GM19438 (cell line): ENCODE data around the gene EXOSC1.
"Not testable (repeated sequence)": the region's sequence is repeated elsewhere in the genome, so short reads cannot be mapped to it uniquely, and the experiment has no call there.

Source experiments
- ATAC-seq: cut with Tn5 transposase; IDR thresholded peaks from one replicate; pipeline ENCODE4 v1.9.1; 2021; ENCODE audit warnings: low read depth; ENCODE audit not compliant: unreplicated experiment

Gene EXOSC1, protein sequence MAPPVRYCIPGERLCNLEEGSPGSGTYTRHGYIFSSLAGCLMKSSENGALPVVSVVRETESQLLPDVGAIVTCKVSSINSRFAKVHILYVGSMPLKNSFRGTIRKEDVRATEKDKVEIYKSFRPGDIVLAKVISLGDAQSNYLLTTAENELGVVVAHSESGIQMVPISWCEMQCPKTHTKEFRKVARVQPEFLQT

DNA sequence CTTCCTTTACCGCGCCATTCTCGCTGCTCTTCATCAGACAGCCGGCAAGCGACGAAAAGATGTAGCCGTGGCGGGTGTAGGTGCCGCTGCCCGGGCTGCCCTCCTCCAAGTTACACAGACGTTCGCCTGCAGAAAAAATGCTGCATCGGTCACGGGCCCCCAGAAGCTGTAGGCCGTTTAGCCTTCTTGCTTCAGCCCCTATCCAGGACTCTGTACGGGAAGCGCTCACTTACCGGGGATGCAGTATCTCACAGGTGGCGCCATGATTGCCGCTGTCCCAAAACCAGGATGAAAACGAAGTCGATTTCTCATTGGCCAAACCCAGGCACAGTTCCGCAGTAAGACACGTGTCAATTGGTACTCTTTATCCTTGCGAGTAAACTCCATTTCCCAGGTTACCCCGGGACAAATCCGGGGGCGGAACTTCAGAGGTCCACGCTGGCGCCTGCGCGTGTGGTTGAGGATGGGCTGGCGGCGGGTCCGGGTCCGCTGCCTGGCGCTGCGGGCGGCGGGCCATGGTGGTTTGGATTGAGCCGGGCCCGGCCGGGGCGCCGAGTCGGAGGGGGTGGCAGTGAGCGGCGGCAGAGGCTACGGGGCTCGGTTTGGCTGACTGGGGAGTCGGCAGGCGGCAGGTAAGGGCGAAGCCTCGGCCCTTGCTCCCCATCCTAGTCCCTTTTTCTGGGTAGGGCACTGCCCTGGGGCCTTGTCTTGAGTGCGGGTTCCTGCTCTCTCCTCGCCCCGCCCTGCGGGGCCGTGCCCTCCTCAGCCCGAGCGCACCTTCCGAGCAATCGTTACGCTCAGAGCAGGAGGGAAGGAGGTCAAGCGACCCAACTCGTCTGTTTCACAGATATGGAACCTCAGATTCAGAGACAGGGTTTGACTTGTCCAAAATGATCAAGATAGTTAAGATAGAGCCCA is at the start of gene EXOSC1, which contains the start of gene ZDHHC16:
TSS of gene EXOSC1 (minus strand) at position 285 of the 918 bp plus-strand sequence. CDS start at position 264, 21 bp downstream.
TSS of gene ZDHHC16 (plus strand) at position 454 of the 918 bp plus-strand sequence. CDS start 5,501 bp downstream, outside the sequence.
- peak; percentile 95 for ATAC-seq

DNA sequence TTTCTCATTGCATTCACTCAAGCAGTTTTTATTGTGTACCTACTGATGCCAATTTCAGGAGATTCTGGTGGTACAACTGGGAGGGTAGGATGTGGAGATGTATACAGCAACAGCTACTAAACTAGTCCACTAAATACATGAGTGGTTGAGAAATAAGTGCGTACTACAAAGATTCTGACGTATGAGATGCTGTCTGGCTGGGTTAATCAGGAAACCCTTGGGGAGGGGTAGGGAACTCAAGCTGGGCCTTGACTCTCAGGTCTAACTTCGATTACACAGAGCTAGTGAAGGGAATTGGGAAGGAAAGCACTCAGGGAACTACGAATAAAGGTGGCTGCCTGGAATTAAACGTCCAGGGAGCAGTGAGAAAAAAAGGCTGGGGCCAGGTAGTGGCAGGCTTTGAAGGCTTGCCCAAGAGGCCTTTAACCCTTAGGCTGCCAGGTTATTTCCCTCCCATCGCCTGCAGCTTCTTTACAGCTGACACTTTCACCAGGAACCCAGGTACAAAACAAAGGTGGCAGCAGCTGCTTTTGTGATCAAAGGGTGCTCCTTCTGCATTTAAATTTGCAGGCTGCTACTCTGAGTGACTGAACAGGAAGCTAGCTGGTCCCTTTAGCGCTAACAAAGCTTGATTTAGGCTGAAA is 49.2 kb upstream of the EXOSC1 start:
- no peak for ATAC-seq

DNA sequence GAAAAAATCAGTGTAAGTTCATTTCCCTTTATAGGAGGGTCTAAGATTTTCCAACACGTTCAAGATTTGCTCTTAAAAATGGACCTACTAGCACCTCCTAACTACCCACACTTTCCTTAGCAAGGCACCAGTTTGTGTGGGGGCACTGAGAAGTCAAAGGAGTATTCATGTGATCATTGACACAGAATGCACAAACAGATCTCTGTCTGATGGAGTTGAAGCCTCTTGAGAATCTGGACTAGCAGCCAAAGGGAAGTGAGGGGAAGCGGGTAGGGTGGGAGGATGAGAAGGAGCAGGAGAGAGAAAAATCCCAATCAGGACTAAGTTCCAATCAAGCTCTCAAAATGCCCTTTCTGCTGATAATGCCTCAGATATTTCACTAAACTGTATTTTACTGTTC is 48.3 kb upstream of the EXOSC1 start:
- no peak for ATAC-seq

DNA sequence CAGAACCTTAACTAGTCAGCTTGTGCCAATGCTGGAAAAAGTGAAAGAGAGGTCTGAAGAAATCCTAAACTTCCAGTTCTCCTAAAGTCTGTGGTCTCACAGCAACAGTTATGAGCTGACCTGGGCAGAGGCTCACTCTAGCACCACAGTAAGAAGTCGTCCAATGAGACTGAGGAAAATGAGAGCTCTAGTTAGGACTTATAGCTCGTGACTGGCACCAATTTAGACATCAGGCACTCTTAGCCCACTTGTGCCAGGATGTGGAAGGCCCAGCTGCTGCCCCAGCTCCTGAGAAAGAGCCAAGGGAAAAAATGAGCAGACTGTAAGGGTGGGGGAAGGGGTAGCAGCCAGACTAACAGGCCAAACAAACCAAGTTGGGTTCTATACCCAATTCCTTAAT is 44.8 kb upstream of the EXOSC1 start:
- ATAC-seq = no peak

DNA sequence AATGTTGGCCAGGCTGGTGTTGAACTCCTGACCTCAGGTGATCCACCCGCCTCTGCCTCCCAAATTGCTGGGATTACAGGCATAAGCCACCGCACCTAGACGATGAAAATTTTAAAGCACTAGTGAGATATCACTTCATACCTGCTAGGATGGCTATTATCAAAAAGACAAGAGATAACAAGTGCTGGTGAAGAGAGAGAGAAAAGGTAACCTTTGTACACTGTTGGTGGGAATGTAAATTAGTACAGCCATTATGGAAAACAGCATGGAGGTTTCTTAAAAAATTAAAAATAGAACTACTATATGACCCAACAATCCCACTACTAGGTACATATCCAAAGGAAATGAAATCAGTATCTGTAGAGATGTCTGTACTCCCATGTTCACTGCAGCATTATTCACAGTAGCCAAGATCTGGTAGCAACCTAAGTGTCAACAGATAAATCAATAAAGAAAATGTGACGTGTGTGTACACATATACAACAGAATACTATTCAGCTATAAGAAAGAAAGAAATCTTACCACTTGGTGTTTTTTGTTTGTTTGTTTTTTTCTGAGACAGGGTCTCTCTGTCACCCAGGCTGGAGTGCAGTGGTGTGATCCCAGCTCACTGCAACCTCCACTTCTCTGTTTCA is 40.0 kb upstream of the EXOSC1 start:
- no peak for ATAC-seq

DNA sequence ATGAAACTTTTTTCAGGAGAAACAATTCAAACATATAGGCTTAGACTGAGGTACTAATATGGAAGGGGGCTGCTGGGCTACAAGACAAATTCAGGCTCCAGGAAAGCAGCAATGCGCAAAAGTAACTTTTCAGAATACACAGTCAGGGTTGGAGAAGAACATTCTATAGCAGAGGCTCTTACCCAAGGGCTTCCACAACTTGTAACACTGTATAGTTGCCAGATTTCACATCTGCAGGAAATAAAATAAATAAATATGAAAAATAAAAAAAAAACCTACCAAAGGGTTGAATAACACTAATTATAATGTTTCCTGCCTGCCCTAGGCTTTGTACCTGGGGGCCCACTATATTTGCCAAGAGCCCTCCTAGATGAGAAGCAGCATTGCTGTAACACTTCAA is 38.1 kb upstream of the EXOSC1 start:
- no peak for ATAC-seq

DNA sequence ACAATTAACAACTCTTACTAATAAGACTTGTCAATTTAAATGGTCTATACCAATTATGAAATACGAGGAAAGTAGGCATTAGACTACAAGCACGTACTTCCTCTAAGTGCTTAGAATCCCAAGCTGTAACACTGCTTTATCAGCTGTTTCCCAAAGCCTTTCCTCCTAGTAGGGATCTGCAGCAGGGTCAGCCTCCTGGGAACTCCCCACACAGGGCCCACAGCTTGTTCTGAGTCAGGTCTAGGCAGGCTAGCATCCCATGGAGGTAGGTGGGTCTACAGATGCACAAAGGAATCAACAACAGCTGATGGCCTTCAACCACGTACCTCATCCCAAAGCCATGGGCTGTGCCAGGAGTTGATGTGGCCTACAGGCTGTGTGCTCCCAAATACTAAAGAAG is 37.7 kb upstream of the EXOSC1 start:
- no peak for ATAC-seq

DNA sequence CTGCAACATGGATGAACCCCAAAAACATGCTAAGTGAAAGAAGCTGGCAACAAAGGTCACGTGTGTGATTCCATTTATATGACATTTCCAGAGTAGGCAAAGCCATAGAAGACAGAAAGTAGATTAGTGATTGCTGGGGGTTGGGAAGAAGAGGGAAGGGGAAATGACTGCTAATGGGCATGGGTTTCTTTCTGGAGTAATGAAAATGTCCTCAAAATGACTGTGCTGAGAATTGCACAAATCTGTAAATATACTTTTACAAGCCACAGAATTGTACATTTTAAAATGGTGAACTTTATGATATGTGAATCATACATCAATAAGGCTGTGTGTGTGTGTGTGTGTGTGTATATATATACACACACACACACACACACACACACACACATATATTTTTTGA is 36.6 kb upstream of the EXOSC1 start:
- ATAC-seq = no peak

DNA sequence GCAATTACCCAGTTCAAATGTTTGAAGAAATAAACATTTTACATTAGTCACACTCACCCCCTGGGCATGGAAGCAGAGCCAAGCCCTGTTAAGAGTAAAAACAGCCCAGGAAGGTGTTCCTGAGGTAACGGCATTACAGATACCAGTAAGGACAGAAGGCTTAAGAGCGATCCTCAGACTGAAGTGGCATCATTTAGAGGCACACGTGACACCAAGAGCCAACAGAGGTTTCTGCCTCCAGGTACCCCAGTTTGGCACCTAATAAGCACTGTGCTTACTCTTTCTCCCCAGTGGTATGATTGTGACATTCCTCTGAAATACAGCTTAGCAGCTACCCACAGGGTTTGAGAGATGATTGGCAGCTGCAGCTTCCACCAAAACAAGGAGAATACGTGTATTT is 35.3 kb upstream of the EXOSC1 start:
- ATAC-seq = no peak

DNA sequence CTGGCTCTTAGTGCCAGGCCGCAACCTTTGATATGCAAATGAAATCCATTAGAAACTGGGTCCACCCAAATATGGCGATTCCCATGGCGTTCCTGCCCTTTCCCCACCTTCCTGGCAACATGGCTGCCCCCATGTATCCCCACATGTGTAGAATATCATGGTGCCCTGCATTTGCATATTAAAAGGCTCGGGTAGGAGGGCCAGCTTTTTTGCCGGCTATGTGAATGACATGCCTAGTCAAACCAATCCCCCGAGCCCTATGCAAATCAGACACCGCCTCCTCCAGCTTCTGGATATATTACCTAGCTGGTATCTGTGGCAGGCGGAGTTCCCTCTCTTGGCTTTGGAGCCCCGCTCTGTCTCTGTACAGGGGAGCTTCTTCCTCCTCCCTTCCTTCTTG is 34.1 kb upstream of the EXOSC1 start:
- no peak for ATAC-seq

DNA sequence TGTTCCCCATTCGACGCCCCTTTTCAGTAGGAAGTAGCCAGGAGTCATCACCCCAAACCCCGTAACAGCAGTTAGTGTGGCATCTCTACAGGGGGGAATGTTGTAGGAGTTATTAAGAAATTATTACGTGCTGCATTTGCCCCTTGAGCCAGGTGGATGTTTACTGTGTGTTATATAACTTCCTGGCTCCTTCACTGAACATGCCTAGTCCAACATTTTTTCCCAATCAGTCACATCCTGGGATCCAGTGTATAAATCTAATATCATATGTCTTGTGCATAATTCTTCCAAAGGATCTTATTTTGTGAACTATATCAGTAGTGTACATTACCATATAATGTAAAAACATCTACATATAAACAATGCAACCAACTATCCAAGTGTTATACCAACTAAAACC is 33.6 kb upstream of the EXOSC1 start:
- not testable (repeated sequence) for ATAC-seq

DNA sequence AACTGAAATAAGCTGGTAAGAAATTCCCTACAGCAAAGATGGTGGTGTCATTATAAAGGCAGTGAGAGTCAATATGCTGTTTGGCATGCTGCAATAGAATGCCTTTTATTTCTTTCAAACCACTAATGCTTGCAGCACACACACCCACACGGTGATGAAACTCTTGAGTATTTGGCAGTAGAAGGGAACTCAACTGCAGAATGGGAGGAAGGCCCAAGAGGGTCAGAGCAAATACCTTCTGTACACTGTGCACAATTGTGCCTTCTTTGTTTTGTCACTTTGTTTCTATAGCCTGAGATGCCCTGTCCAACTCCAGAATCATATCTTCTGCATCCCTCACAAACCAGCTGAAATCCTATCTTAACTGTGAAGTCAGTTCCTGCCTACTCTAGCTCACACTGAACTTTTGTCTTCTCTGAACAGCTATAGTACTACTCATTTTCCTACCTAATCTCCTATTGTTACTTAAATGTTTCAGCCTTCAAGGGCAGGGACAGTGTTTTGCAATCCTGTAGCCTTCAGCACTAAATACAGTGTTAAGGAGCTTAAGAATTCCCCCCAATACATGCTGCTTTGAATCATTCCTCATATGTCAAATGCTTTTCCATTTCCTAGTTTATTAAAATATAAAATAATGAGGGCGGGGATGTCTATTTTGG is 30.3 kb upstream of the EXOSC1 start:
- no peak for ATAC-seq

DNA sequence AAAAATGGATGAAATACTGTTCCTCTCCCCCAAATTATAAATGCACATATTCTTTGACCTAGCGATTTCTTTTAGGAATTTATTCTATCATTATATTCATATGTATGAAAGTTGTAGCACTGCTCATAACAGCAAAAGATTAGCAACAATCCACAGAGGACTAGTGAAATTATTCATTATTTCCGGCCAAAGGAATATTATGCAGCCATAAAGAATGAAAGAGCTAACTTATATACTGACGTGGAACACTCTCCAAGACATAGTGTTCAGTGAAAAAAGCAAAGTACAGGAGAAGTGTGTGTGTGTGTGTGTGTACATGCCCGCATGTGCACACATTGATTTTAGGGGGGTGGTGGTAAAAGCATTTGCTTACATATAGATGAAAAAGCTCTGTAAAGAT is 29.1 kb upstream of the EXOSC1 start:
- ATAC-seq = no peak

DNA sequence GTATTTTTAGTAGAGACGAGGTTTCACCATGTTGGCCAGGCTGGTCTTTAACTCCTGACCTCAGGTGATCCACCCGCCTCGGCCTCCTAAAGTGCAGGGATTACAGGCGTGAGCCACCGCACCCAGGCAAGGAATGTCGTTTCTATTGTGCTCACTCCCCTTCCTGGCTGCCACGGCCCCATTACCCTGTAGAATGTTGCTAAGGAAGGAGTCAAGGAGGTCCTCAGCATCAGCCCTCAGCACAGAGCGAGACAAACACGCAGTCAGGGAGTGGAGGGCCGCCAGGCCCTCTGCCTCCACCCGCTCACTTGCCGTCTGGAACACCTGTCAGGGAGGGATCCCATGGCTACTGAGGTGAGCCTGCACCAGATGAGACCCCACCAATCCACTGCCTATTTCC is 23.0 kb upstream of the EXOSC1 start:
- not testable (repeated sequence) for ATAC-seq

DNA sequence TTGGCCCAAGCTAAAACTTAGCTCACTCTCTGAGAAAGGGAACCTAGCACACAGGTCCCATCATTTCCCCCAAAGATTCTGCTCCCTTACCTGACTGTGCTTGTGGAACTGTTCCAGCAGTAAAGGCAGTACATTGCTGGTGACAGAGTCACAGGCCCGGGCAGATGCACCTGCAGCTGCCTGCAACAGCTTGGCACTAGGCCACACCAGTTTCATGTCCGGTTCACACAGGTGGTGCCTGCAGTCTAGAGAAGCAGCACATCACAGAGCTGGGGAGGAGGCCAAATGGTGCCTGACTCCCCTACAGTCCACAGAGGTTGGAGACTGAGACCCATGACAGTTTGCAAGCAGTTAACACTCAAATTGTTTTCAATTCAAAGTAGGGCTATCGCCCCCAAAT is 22.4 kb upstream of the EXOSC1 start:
- no peak for ATAC-seq

DNA sequence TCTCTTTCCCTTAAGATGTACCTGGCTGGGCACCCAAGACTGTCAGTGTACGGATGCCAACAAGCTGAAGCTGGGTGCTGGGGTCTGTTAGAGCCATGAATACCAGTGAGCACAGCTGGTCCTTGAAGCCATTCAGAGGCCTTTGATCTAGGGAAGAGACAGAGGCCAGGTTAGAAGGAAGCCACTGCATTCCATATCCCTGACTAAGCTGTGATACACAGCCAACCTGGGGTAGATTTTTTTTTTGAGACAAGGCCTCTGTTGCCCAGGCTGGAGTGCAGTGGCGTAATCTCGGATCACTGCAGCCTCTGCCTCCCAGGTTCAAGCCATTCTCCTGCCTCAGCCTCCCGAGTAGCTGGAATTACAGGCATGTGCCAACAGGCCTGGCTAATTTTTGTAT is 20.9 kb upstream of the EXOSC1 start:
- ATAC-seq = no peak

DNA sequence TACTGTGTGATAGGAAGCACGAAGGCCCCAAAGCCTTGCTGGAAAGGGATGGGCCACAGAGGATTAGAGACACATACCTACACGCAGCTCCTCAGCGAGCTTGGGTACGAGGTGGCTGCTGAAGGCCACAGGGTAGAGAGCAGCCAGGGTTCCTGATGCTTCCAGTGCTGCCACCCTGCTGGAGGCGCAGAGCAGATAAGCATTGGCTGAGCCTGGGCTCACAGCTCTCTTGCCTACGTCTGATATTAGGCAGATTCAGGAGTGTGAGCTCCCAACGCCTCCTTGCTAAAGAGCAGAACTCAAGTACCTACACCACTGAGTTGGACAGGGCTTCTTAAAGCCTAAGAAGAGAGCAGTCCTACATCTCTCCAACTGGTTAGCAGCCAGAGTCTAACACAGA is 20.2 kb upstream of the EXOSC1 start:
- ATAC-seq = no peak

DNA sequence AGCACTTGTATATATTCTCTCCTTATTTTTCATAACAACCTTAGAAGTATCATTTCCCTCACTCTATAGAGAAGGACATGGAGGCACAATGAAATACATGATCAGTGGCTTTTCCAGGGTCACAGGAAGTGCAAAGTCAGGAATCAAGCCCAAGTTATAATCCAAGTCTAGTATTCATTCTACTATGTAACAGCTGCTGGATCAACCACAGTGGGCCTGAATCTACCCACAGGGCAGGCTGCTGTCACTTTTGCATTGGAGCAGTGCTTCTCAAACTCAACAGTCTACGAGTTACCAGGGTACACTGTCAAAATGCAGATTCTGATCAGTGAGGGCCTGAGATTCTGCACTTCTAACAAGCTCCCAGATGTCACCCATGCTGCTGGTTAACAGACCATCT is 18.4 kb upstream of the EXOSC1 start:
- no peak for ATAC-seq

DNA sequence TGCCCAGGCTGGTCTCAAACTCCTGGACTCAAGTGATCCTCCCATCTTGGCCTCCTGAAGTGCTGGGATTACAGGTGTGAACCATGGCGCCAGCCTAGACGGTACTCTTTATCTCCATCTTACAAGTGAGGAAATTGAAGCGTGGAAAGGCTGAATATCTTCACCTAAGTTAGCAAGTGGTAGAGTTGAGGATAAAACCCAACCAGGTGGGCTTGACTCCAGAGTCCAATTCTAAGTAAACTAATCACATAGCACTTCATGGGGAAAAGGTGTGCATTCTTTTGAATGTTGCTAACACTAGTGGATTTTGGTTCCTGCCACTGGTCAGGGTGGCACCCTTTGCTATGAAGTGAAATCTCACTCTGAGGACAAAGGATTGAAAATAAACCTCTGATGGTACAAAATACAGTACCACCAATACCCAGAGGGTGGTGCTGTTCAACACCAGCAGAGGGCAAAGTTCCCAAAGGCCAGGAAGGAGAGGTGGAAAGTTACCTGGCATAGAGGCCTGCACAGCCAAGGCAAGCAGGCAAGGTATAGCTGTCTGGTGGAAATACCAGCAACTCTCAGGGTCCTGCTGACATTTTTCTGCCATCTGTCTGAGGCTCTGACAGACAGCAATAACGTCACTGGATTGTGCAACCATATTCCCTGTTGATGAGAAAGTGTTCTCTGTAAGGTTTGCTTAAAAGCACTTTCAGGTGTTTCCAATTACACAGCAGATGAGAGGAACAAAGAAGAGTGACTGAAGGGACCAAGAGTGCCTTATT is 17.7 kb upstream of the EXOSC1 start:
- no peak for ATAC-seq

DNA sequence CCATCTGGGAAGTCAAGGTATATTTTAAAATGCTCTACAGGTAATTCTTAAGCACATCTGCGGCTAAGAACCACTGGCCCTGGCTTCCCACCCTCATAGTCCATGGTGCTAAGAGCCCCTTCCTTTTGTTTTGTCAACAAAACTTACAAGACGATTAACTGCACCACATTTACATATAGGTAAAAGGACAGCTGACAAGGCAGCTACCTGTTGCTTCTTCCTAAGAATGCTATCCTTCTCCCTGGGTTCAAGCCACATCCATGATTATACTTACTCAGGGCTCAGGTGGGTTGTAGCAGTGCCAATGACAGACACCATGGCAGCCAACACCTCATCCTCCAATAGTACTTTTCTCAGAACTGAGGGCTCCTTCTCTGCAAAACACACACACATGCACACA is 16.5 kb upstream of the EXOSC1 start:
- ATAC-seq = no peak
